Cardiac fibroblast (primary cell): ENCODE results near the gene ERI2.

Source experiments
- DNase-seq, 2 donors: peaks; one replicate each; pipeline versions ENCODE4 v3.0.0 to v3.0.0-alpha.2; 2010; ENCODE audit warnings: low read depth in 2 of 2
- H3K4me3 ChIP-seq, 2 donors: replicated peaks in 1 of 2; 1 replicate in 1 of 2; 2 replicates in 1 of 2; pipeline ENCODE4 v1.5.1; 2011; ENCODE audit warnings: low read depth in 2 of 2, low read length in 2 of 2, mild to moderate bottlenecking in 2 of 2, moderate library complexity in 1 of 2
- TF ChIP-seq, protein P1 (sequence below): IDR thresholded peaks from one replicate; pipeline ENCODE4 v1.5.1; 2011; ENCODE audit warnings: low read depth, mild to moderate bottlenecking, low read length, inconsistent platforms

Gene ERI2

DNA sequence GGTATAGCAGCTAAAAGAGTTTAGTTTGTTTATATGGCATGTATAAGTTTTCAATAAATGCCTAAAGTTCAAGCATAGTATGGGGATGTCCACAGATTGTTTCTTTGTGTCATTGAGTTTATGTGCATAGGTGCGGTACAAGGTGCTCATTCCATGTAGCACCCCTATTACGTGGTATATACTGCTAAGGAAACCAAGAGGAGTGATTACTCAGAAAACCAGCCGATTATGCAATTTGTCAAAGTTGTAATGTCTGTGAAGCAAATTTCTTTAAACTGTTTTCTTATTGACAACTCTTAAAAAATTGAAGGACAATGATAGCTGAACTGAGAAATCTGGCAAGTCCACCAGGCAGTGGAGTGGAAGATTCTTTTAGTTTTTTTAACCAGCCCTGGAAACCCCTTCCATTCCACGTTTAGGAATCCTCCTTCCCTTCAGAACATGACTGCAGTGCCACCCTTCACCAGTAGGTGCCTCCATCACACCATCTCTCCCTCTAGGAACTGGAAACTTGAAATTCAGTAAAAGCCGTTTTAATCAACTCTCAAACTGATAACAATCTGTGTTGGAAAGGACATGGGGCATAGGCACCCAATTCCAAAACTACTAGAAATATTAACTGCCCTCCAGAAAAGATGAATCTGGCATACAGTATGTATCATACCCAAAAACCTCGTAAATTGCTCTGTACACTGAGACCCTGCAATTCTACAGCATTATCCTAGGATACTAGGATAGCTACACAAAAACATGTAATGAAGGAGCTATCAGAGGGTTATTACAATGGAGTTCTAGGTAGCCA, 43.5 kb upstream of the ERI2 start:
- TF ChIP-seq, protein P1, sequence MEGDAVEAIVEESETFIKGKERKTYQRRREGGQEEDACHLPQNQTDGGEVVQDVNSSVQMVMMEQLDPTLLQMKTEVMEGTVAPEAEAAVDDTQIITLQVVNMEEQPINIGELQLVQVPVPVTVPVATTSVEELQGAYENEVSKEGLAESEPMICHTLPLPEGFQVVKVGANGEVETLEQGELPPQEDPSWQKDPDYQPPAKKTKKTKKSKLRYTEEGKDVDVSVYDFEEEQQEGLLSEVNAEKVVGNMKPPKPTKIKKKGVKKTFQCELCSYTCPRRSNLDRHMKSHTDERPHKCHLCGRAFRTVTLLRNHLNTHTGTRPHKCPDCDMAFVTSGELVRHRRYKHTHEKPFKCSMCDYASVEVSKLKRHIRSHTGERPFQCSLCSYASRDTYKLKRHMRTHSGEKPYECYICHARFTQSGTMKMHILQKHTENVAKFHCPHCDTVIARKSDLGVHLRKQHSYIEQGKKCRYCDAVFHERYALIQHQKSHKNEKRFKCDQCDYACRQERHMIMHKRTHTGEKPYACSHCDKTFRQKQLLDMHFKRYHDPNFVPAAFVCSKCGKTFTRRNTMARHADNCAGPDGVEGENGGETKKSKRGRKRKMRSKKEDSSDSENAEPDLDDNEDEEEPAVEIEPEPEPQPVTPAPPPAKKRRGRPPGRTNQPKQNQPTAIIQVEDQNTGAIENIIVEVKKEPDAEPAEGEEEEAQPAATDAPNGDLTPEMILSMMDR, result peak; percentile 99
- DNase-seq, result peak; percentile 76 to 82
- H3K4me3 ChIP-seq, result no peak overlapping the region

DNA sequence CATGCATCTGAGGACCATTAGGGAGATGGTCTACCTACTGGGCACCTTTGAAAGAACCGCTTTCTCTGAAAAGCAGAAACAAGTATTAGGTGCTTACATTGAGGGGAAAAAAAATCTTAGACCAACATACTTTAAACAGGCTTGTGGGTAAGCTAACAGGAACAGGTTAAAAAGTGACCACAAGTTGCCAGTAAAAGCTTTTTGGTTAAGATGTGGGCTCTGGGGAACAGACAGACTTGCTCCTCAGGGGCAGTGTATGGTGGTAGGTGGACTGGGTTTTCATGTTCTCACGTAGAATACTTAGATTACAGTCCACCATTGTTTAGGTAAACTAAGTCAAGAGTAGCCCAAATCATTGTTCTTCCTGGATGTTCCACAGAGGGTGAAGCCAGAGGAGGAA, 41.3 kb upstream of the ERI2 start:
- TF ChIP-seq, protein P1, result no peak
- DNase-seq, result no peak

DNA sequence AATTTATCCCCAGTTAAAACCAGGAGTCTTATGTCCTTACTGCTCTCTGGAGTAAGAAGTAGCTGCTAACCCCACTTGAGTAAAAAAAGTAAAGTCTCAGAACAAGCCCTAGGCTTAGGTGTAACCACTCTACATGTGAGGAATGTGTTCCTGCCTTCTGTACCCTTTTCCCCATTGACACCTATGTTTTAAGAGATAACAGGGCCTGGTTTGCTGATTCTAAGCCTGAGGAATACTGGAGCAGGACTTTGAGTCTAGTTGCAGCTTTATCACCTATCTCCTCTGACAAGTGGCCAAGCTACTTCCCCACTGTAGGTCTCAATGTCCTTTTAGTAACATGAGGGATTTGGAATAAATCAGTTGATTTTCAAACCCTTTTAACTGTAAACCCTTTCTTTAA, 40.3 kb upstream of the ERI2 start:
- DNase-seq, result no peak
- H3K4me3 ChIP-seq, result no peak overlapping the region
- TF ChIP-seq, protein P1, result no peak

More for the DNA sequence above, 41.3 kb upstream of the ERI2 start:
- H3K4me3 ChIP-seq, result no peak overlapping the region

DNA sequence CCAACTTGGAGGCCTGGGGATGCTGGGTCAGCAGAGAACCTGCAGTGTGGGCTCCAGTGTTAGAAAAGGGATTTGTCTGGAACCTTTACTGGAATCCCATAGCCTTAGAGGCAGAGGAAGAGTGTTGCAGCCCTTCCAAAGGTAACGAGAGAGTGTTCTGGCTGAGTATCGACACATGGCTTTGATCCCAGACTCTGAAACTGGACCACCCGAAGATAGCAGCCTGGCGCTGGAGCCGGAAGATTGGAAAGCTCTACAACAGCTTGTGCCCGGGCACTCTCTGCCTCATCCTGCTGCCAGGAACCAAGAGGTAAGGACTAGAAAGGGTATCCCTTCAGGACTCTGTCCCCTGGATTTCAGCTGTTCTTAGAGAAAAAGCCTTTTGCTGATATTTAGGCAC, 39.8 kb upstream of the ERI2 start:
- no peak for DNase-seq
- no peak overlapping the region for H3K4me3 ChIP-seq
- TF ChIP-seq, protein P1, result no peak

DNA sequence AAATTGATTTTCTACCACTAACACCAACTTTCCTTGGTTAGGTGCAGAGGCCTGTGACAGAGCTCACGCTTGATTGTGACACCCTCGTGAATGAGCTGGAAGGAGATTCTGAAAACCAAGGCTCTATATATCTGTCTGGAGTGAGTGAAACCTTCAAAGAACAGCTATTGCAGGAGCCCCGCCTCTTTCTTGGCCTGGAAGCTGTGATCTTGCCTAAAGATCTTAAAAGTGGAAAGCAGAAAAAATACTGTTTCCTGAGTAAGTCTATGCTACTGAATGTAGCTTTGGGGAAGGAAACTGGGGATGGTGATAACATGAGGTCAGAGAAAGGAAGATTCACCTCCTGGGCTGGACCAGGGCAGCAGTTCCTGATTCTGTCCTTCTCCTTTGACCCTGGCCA, 38.3 kb upstream of the ERI2 start:
- TF ChIP-seq, protein P1, result no peak
- H3K4me3 ChIP-seq, result no peak overlapping the region
- DNase-seq, result no peak

DNA sequence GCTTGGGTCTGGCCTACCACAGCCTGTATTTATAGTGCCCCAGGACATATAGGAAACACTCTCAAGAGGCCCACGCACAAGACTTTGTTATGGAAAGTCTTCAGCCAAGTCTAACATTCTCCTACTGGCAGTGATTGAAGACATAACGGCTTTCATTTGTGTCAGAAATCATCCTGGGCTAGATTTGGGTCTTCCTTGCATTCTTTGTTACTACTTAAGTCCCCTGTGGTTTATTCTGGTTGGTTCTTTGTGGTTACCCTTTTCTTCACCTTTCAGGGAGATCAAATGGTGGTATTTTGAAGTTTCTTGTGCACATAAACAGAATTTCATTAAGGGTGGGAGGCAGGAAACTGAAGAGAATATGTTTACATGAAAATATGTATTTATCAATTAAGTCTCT, 37.8 kb upstream of the ERI2 start:
- DNase-seq, result no peak
- no peak overlapping the region for H3K4me3 ChIP-seq
- TF ChIP-seq, protein P1, result no peak

DNA sequence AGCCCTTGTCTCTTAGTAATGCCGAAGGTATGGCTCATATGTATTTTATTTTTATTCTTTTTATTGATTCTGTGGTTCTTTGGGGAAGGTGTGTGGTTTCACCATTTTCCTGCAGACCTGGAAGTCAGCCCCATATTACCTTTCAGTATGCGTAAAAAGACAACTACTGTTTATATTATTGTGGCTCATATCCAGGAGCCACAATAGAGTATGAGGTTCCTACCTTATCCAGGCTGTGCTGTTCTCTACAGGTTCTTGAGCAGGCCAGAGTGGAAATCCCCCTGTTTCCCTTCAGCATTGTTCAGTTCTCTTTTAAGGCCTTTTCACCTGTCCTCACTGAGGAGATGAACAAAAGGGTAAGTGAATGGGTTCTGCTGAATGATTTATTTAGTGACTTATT, 33.2 kb upstream of the ERI2 start:
- no peak overlapping the region for H3K4me3 ChIP-seq
- TF ChIP-seq, protein P1, result no peak
- DNase-seq, result no peak
